ENCODE measurements around the gene PLEKHM3.
"Not testable (repeated sequence)": the region's sequence is repeated elsewhere in the genome, so short reads cannot be mapped to it uniquely, and the experiment has no call there.

Gene PLEKHM3

GRCh38 chr2:207819021-207819797, 206.1 kb downstream of the PLEKHM3 start:
- no peak for DNase-seq

DNA sequence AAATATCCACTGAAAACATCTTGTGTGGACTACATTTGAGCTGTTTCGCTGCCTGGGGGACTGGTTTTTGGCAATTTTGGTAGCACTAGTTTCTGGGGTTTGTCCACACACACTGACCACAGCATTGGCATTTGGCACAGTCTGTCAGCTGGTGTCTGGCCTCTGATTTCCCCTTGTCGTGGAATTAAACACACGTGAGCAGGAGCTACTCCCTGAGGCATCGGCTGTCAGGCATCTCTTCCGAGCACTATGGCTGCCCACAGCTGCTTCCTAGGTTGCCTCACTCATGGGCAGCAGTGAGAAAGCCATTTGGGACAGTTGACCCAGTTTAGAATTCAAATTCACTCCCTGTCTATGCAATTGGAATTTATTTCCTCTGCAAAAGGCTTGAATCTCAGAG, 208.8 kb downstream of the PLEKHM3 start:
- DNase-seq = no peak

- no peak for DNase-seq
These were observed 210.1 kb downstream of the PLEKHM3 start for GRCh38 chr2:207815254-207815653.

- DNase-seq = no peak
These were observed 211.4 kb downstream of the PLEKHM3 start for GRCh38 chr2:207813942-207814341.

DNA sequence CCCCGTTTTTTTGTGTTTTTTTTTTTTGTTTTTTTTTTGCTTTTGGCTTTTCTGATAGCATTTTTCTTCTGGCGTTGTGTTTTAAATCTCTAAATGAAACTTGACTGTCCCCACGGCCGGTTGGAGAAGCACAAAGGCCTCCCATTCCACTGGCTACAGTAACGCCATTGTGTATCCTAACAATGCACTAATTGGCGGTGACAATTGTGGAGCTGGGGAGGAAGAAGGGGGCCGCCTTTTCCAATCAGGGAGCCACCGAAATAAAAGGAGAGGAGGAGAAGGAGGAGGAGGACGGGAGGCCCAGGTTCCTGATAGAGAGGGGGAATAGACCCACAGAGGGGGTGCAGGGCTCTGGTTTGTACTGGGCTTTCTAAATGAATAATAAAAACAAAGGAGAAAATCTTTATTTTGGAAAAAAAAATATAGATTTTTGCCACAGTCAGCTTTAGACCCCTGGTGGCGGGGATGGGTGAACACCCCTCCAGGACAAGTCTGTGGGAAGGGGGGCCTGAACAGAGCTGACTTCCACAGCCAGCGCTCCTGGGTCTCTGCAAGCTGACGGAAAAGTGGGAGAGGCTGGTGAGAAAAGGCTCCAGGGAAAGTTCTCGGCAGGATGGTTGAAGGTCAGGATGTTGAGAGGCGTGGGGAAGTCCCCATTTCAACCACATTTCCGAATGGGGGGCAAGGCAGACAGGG, 212.0 kb downstream of the PLEKHM3 start:
- no peak for DNase-seq

DNA sequence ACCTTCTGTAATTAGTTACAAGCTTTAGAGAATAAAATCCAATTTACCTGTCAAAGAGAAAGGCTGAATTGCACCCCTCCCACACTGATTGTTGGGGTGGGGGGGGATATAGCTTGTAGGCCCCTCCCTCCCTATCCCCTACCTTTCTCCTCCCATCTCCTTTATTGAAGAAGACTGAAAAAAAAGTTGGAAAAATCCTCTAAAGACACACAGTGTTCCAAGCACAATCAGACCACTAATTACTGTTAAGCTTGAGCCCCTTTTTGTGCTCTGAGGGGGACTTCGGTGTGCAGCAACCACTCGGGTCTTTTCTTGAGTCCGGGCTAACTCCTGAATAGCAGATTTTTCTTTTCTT, 212.6 kb downstream of the PLEKHM3 start:
- no peak for DNase-seq

- no peak for DNase-seq
These were observed 213.1 kb downstream of the PLEKHM3 start for GRCh38 chr2:207812058-207812725.

- not testable (repeated sequence) for DNase-seq
These were observed 213.7 kb downstream of the PLEKHM3 start for GRCh38 chr2:207811658-207812057.

DNA sequence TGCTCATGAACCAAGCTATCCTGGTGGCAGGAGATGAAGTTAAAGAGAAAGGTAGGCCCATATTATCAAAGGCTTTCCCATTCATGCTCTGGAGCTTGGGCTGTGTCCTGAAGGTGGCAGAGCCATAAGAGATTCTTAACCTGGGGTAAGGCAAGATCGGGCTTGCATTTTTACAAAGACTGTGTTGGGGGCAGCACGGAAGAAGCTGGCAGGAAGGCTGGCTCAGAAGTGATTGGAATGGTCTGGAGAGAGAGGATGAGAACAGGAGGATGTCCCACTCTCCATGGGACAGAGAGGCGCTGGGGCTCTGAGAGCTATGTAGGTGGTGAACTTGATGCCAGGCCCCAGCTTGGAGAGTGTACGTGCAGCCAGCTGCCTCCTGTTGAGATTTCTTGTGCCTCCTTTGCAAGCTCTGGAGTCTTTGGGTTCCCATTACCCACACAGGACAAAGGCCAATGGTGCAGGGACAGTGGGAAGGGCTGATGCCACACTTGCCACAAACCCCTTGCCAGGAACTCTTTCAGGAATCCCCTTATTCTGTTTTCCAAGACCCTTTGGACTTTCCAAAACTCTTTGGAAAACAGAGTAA, 215.0 kb downstream of the PLEKHM3 start:
- DNase-seq = no peak

- no peak for DNase-seq
These were observed 217.2 kb downstream of the PLEKHM3 start for GRCh38 chr2:207808119-207808518.

DNA sequence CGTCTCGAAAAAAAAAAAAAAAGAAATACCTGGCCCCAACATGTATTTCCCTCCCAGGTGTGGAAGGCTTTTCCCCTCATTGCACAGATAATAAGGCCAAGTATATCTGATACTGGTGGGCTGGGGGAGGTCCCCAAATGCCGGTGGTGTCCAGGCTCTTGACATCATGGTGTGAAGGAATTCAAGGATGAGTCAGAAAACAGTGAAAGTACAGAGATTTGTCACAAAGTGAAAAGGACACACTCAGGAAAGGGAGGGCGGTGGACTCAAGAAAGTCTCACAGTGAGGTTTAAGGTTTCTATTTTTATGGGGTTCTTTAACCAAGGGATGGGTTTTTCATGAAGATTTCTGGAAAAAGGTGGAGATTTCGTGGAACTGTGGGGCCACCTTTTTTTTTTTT, 217.8 kb downstream of the PLEKHM3 start:
- no peak for DNase-seq

DNA sequence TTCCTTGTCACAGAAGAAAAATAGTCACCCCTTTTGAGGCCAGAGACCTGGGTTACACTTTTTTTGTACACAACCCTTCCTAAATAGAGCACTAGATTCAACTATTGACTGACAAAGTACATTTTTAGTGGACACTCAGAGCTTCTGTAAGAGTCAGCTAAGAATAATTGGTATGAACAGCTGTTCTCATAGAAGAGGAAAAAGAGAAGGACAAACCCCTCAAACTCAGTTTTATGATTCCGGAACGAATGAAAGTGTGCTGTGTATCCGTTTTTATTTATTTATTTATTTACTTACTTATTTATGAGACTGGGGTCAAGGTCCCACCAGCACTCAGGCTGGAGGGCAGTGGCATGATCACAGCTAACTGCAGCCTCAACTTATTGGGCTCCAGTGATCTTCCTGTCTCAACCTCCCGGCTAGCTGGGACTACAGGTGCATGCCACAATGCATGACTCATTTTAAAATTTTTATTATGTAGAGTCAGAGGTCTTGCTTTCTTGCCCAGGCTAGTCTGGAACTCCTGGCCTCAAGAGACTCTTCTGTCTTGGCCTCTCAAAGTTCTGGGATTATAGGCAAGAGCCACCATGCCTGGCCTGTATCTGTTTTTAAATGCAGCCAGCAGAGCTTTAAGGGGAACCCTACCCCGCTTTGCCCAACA, 219.6 kb downstream of the PLEKHM3 start:
- no peak for DNase-seq

DNA sequence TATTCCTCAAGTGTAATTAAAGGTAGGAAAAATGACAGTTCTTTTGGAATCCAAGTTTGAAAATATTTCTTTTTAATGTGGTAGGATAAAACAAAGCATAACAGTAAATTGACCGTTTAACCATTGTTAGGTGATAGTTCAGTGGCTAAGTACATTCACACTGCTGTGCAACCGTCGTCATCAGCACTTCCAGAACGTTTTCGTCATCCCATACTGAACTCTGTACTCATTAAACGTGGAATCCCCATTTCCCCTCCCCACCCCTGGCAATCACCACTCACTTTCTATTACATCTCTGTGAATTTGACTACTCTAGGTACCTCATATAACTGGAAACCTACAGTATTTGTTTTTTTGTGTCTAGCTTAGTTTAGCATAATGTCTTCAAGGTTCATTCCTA, 222.7 kb downstream of the PLEKHM3 start:
- DNase-seq = no peak

- no peak for DNase-seq
These were observed 224.1 kb downstream of the PLEKHM3 start for GRCh38 chr2:207801259-207801658.

DNA sequence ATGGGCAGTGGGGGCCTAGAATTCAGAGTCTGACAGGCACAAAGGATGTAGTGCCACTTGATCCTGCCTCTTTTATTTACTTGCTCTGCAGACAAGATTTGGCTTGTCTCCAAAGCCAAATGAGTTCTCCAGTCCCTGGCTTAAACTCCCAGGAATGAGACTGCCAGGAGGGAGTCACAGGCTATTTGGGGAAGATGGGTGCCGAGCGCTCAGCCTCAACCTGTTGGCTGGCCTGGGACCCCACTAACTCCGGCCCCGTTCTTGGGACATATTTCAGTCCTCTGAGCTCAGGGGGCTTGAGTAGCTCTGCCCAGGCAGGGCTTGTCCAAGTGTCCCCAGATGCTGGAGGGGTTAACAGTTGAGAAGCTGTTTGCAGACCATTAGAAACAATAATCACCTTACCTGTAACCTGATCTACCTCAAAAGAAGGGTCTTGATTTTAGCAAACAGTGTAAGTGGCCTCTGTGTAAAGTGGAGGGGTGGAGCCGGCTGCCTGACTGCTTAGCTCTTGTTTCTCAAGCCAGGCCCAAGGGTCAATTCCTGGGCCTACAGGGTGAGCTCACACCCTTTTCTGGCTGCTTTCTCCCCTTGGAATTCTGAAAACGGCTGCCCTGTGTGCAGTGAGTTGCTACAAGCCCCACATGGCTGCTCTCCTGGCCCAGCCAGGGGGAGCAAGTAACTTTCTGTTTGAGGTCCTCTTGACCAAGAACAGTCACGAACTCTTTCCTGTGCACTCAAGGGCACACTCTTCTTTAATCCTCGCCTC, 228.6 kb downstream of the PLEKHM3 start:
- DNase-seq = no peak

DNA sequence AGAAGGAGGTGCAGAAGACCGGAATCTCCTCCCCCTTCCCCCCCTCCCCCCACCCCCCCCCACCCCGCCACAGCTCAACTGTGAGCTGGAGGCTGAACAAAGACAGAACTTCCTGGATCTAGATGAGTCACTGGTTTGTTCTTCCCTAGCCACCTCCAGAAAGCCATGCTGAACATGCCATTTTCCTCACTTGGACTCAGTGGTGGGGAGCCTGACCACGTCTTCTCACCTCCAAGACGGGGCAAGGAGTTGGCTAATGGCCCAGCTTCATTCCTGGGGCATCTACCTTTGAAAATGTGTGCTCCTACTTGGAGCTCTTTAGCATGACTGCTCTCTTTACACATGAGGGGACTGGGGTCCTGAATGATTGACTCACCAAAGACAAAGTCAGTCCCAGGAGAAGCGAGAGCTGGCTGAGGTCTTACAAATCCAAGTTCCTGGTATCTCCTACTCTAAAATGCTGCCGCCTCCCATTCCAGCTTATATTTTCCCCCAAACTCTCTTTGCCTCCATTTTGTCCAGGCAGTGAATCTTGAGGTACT, 233.0 kb downstream of the PLEKHM3 start:
- no peak for DNase-seq

GRCh38 chr2:207791579-207792243, 233.6 kb downstream of the PLEKHM3 start:
- DNase-seq = no peak

DNA sequence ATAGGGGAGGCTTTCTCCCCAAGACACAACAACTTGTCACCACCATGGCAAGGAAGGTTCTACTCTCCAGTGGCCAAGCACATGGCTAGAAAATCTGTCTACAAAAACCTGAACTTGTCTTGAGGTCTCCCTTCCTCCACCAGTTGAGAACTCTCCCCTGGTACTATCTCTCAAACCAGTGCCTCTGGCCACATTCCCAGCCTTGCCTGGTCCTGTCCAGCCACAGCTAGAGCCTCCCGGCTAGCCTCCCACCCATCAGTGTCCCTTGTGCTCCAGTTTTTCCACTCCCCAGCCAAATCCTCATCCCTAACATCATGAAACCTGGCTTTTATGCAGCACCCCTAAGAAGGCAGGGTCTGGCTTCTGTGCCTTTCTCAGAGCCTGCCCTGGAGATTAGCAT, 234.4 kb downstream of the PLEKHM3 start:
- no peak for DNase-seq

- DNase-seq = no peak
These were observed 237.5 kb downstream of the PLEKHM3 start for GRCh38 chr2:207787800-207788199.

DNA sequence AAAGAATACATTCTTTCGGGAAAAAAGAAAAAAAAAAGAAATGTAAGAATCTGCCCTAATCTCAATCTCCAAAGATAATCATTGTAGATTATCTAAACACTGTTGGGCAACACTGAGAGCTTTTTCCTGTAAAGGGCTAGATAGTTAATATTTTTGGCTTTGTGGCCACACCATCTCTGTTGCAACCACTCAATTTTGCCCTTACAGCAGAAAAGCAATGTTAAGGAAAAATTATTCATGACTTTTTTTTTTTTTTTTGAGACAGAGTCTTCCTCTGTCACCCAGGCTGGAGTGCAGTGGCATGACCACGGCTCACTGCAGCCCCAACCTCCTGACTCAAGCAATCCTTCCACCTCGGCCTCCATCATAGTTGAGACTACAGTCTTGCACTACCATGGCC, 238.3 kb downstream of the PLEKHM3 start:
- no peak for DNase-seq

- no peak for DNase-seq
These were observed 240.4 kb downstream of the PLEKHM3 start for GRCh38 chr2:207784898-207785297.

Data from activated CD4-positive, alpha-beta T cell treated with anti-CD3 and anti-CD28 coated beads for 1 hour (primary cell).